ENCODE data around the gene GJB4. TPM values are rescaled to one million over a fixed set of nuclear protein-coding genes. Genes with fewer than 3 reads are reported as not detected.
"Not testable (repeated sequence)": the region's sequence is repeated elsewhere in the genome, so short reads cannot be mapped to it uniquely, and the experiment has no call there.

The GJB4 gene
- polyA plus RNA-seq, 1 donor = not detected

DNA sequence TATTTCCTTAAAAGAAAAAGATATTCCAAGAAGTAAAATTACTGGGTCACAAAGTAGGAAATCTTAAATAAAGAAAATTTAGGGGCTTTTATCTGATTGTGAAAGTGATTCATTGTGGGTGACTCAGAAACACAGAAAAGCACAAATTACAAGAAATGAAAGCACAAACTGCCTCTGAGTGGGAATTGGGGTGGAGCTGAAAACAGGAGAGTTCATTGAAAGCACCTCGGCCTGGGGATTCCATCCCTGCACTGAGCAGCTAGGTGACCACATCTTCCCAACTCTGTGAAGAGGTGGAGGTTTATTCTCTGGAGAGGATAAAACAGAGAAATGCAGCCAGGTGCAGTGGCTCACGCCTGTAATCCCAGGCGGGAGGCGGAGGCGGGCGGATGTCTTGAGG lies 40.7 kb downstream of the GJB4 start:
- no peak for DNase-seq

DNA sequence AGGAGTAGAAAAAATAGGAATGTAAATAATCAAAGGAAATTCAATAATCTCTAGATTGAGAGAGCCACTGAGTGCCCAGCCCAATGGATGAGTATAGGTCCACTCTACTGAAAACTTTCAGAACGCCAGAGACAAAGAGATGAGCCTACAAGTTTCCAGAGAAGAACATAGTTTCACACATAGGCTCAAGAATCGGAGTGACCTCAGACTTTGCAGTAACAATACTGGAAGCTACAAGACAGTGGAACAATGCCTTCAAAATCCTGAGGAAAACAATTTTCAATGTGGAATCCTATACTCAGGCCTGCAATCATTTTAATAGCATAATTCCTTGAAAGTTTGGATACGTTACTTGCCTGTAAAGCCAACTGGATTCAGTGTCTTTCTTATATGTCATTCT lies 44.2 kb downstream of the GJB4 start:
- no peak for DNase-seq

GRCh38 chr1:34806396-34806795 lies 46.9 kb downstream of the GJB4 start:
- no peak for DNase-seq

GRCh38 chr1:34808051-34808810 lies 48.7 kb downstream of the GJB4 start:
- no peak for DNase-seq

GRCh38 chr1:34810781-34811180 lies 51.2 kb downstream of the GJB4 start:
- DNase-seq = not testable (repeated sequence)

Other genes starting within 250 kb of the GJB4 start
- gene GJB5, start 4.7 kb upstream of the GJB4 start, polyA plus RNA-seq (ENCODE audit: insufficient read length) = 0.39 TPM
- gene GJB3, start 21.5 kb downstream of the GJB4 start, polyA plus RNA-seq (ENCODE audit: insufficient read length) = 0.25 TPM
- 37.1 TPM for gene GJA4, start 33.3 kb downstream of the GJB4 start, polyA plus RNA-seq (ENCODE audit: insufficient read length)
- gene SMIM12, start 100.0 kb downstream of the GJB4 start, polyA plus RNA-seq (ENCODE audit: insufficient read length) = 23.3 TPM
- gene DLGAP3, start 169.9 kb downstream of the GJB4 start, polyA plus RNA-seq (ENCODE audit: insufficient read length) = 0.45 TPM
- gene TMEM35B, start 225.6 kb downstream of the GJB4 start, polyA plus RNA-seq (ENCODE audit: insufficient read length) = 17.7 TPM